Lower lobe of right lung (tissue), 2 donors: Measurements from ENCODE around the gene CHRNA9. TPM values are rescaled to one million over a fixed set of nuclear protein-coding genes. Genes with fewer than 3 reads are reported as not detected.

Source experiments
- ATAC-seq, 2 donors: fragments of 200-7000 bp; cut with Tn5 transposase; one replicate each; pipeline ENCODE4 v1.9.1; 2020 to 2022; ENCODE audit warnings: mild to moderate bottlenecking in 2 of 2, moderate library complexity in 2 of 2
- DNase-seq: peaks from one replicate; pipeline ENCODE4 v3.0.0-alpha.2; 2020
- H3K27ac ChIP-seq: fragments of 200-600 bp; one replicate; pipeline ENCODE4 v1.8.0; 2022
- H3K27me3 ChIP-seq: fragments of 200-600 bp; one replicate; pipeline ENCODE4 v1.8.0; 2022; ENCODE audit warnings: low read depth
- H3K36me3 ChIP-seq: fragments of 200-600 bp; one replicate; pipeline ENCODE4 v1.8.0; 2022; ENCODE audit warnings: mild to moderate bottlenecking
- H3K4me1 ChIP-seq: fragments of 200-600 bp; one replicate; pipeline ENCODE4 v1.8.0; 2022
- H3K4me3 ChIP-seq: fragments of 200-600 bp; one replicate; pipeline ENCODE4 v1.8.0; 2022; ENCODE audit warnings: mild to moderate bottlenecking
- H3K9me3 ChIP-seq: fragments of 200-600 bp; one replicate; pipeline ENCODE4 v1.8.0; 2022
- intact Hi-C: fragments of 100-400 bp; cut with DNase I; formaldehyde crosslinking; loops from one replicate; pipeline ENCODE4 v1.11.0; 2022
- total RNA-seq: library from RNA; stranded (reverse); fragmentation: NEBNext Ultra II Directional; extraction: Animal tissue kit (Norgen Biotek cat#: 25700); gene quantifications from one replicate; pipeline ENCODE4 v1.2.1, GENCODE V29; 2021
- TF ChIP-seq, protein P1 (sequence below): fragments of 200-600 bp; IDR thresholded peaks from one replicate; pipeline ENCODE4 v1.8.0; 2022; ENCODE audit warnings: antibody characterized with exemption, mild to moderate bottlenecking
- donor health status: DM: no; HTN: yes; CAD: no; lungs with severe emphysema.

Gene CHRNA9
- total RNA-seq, 1 donor from 2014 or later: not detected

- ATAC-seq: no peak
- no peaks in the 10 kb centered on the region for H3K9me3 ChIP-seq
- DNase-seq: no peak
- TF ChIP-seq, protein P1, sequence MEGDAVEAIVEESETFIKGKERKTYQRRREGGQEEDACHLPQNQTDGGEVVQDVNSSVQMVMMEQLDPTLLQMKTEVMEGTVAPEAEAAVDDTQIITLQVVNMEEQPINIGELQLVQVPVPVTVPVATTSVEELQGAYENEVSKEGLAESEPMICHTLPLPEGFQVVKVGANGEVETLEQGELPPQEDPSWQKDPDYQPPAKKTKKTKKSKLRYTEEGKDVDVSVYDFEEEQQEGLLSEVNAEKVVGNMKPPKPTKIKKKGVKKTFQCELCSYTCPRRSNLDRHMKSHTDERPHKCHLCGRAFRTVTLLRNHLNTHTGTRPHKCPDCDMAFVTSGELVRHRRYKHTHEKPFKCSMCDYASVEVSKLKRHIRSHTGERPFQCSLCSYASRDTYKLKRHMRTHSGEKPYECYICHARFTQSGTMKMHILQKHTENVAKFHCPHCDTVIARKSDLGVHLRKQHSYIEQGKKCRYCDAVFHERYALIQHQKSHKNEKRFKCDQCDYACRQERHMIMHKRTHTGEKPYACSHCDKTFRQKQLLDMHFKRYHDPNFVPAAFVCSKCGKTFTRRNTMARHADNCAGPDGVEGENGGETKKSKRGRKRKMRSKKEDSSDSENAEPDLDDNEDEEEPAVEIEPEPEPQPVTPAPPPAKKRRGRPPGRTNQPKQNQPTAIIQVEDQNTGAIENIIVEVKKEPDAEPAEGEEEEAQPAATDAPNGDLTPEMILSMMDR: no peak
- no peak overlapping the region for H3K4me3 ChIP-seq
- no peak overlapping the region for H3K27ac ChIP-seq
- no peaks in the 10 kb centered on the region for H3K27me3 ChIP-seq
- H3K36me3 ChIP-seq: no peaks in the 10 kb centered on the region
- intact Hi-C loops: no loop called here
- H3K4me1 ChIP-seq: peaks cover 25% of the 10 kb centered on the region
These were observed 66.0 kb downstream of the CHRNA9 start for GRCh38 chr4:40401096-40401495.

- ATAC-seq: no peak
- no peak for DNase-seq
- H3K27me3 ChIP-seq: no peaks in the 10 kb centered on the region
- H3K4me3 ChIP-seq: no peak overlapping the region
- H3K9me3 ChIP-seq: no peaks in the 10 kb centered on the region
- TF ChIP-seq, protein P1: no peak
- no peaks in the 10 kb centered on the region for H3K36me3 ChIP-seq
- peaks cover 19% of the 10 kb centered on the region for H3K4me1 ChIP-seq
- H3K27ac ChIP-seq: no peak overlapping the region
- intact Hi-C loops: no loop called here
These were observed 66.5 kb downstream of the CHRNA9 start for GRCh38 chr4:40401631-40402030.

DNA sequence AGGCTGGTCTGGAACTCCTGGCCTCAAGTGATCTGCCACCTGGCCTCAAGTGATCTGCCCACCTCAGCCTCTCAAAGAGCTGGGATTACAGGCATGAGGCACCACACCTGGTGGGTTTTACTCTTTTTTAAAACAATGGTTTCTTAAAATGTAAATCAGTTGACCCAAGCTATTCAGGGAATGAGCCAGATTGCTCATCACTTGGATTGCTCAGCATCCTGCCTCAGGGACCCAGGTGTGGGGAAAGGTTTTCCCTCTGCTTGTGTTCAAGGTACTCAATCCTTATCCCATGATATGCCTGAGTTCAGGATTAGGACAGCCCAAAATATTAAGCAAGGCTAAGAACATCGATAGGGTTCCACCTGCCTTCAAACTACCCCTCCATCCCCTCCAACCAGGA is 67.4 kb downstream of the CHRNA9 start:
- Histone ChIP-seq H3K4me1 (peaks cover 17% of the 10 kb centered on the region), H3K27ac (peak overlapping the region; percentile 83), H3K9me3 (no peaks in the 10 kb centered on the region), H3K4me3 (no peak overlapping the region), H3K27me3 (no peaks in the 10 kb centered on the region), H3K36me3 (no peaks in the 10 kb centered on the region)
- intact Hi-C loops: no loop called here
- TF ChIP-seq, protein P1: no peak
- no peak for DNase-seq
- ATAC-seq: no peak

DNA sequence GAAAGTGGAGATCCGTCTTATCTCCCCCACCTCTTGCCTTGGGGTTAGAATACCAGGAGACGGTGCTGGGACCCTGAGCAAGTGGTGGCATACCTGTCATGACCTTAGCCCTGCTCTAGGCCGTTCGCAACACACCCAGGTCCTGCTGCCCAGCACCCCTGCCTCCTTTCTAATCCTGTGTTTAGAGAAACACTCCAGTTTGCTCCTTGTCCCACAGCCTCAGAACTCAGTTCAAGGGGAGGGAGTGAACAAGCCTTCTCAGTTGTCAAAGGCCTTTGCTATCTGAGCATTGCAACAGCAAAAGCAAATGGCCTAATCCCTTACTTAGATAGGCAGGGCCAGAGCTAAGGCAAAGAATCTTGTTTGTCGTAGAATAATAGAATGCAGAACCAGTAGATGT is 67.9 kb downstream of the CHRNA9 start:
- no peaks in the 10 kb centered on the region for H3K36me3 ChIP-seq
- ATAC-seq (peak; percentile 55 to 72), DNase-seq (no peak)
- H3K27me3 ChIP-seq: no peaks in the 10 kb centered on the region
- H3K27ac ChIP-seq: peak overlapping the region; percentile 83
- TF ChIP-seq, protein P1: no peak
- peaks cover 17% of the 10 kb centered on the region for H3K4me1 ChIP-seq
- H3K9me3 ChIP-seq: no peaks in the 10 kb centered on the region
- intact Hi-C loops: no loop called here
- no peak overlapping the region for H3K4me3 ChIP-seq

Other genes starting within 250 kb of the CHRNA9 start
- 9.2 TPM for gene RHOH, start 138.3 kb upstream of the CHRNA9 start, total RNA-seq